ENCODE results near the gene SLC16A10. TPM values are rescaled to one million over a fixed set of nuclear protein-coding genes. Genes with fewer than 3 reads are reported as not detected.
"Not testable (repeated sequence)": the region's sequence is repeated elsewhere in the genome, so short reads cannot be mapped to it uniquely, and the experiment has no call there.

The SLC16A10 gene
- total and polyA plus RNA-seq, 2 experiments from 2014 or later: 19.9 to 34.1 TPM

DNA sequence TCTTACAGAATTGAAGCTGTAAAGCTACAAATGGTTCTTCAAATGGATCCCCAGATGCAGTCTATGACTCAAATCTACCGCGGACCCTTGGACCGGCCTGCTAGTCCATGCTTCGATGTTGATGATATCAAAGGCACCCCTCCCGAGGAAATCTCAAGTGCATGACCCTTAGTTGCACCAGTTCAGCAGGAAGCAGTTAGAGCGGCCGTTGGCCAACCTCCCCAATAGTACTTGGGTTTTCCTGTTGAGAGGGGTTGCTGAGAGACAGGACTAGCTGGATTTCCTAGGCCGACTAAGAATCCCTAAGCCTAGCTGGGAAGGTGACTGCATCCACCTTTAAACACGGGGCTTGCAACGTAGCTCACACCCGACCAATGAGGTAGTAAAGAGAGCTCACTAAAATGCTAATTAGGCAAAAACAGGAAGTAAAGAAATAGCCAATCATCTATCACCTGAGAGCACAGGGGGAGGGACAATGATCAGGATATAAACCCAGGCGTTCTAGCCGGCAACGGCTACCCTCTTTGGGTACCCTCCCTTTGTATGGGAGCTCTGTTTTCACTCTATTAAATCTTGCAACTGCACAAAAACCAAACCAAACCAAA is 50.3 kb downstream of the SLC16A10 start:
- not testable (repeated sequence) for H3K27ac ChIP-seq; H4K20me1 ChIP-seq (ENCODE audit: insufficient read depth, poor library complexity, severe bottlenecking); H3K27me3 ChIP-seq; H3K9me2 ChIP-seq (replicated peaks; ENCODE audit: insufficient read depth); H3K4me1 ChIP-seq (ENCODE audit: insufficient read depth); H3K79me2 ChIP-seq; H3K36me3 ChIP-seq (replicated peaks; ENCODE audit: insufficient read depth, low read depth); H3K9me3 ChIP-seq (ENCODE audit: low read depth); H3K4me3 ChIP-seq; H3K4me2 ChIP-seq; H2AFZ ChIP-seq; DNase-seq (ENCODE audit: low spot score)
- WGBS (ENCODE audit: low lambda C conversion rate, missing lambda C conversion rate): 85% methylated on average over 14 of the region's 14 CpGs

DNA sequence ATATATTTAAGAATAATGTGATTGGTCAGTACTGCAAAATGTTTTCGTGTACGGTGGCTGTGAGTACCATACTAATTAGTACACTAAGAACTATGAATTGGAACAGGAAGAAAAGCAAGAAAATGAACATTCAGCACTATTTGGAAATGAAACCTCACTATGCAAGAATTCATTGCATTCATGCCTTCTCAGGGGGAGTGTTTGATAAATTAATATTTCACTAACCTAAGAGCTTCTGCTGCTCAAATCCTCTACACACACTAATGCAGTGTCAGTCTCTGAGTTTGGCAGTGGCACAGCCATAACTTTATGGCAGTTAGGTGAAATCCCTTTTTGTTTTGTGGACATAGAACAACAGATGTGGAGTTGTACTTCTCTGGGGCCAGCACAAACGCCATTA is 60.1 kb downstream of the SLC16A10 start:
- H3K27me3 ChIP-seq: no peaks in the 10 kb centered on the region
- whole genome bisulfite sequencing (ENCODE audit: low lambda C conversion rate, missing lambda C conversion rate): 78% methylated on average over 3 of the region's 3 CpGs
- TF ChIP-seq, protein P1, sequence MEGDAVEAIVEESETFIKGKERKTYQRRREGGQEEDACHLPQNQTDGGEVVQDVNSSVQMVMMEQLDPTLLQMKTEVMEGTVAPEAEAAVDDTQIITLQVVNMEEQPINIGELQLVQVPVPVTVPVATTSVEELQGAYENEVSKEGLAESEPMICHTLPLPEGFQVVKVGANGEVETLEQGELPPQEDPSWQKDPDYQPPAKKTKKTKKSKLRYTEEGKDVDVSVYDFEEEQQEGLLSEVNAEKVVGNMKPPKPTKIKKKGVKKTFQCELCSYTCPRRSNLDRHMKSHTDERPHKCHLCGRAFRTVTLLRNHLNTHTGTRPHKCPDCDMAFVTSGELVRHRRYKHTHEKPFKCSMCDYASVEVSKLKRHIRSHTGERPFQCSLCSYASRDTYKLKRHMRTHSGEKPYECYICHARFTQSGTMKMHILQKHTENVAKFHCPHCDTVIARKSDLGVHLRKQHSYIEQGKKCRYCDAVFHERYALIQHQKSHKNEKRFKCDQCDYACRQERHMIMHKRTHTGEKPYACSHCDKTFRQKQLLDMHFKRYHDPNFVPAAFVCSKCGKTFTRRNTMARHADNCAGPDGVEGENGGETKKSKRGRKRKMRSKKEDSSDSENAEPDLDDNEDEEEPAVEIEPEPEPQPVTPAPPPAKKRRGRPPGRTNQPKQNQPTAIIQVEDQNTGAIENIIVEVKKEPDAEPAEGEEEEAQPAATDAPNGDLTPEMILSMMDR (IDR thresholded peaks at IDR 0.05; ENCODE audit: poor library complexity): no peak
- no peak for TF ChIP-seq EZH2phosphoT487 (IDR thresholded peaks at IDR 0.05; ENCODE audit: low read depth, severe bottlenecking, unreplicated experiment)
- TF ChIP-seq EZH2 (IDR thresholded peaks at IDR 0.05; ENCODE audit: borderline replicate concordance): no peak

DNA sequence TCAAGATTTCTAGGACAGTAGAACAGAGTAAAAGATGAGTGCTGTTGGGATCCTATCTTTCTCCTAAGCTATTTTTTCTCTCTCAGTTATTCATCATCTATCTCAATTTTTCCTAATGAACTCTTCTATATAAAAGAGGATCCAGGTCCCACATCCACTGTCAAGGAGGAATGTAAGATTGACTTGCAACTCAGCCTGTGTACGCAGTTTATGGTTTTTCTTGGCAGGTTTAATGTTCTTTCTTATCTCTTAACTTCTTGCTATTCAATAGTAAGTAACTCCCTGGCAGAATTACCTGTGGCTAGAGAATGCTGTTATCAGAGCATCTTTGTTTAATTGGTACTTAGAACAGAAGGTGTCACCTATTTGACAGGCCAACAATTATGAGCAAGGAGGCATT is 60.8 kb downstream of the SLC16A10 start:
- H3K9me3 ChIP-seq (ENCODE audit: low read depth): no peaks in the 10 kb centered on the region
- H3K4me2 ChIP-seq: no peak overlapping the region
- WGBS (ENCODE audit: low lambda C conversion rate, missing lambda C conversion rate): 39% methylated on average over 1 of the region's 1 CpG
- no peak overlapping the region for H2AFZ ChIP-seq
- no peaks in the 10 kb centered on the region for H3K9me2 ChIP-seq (replicated peaks; ENCODE audit: insufficient read depth)
- H3K36me3 ChIP-seq (replicated peaks; ENCODE audit: insufficient read depth, low read depth): no peaks in the 10 kb centered on the region
- H3K27ac ChIP-seq: no peak overlapping the region
- no peaks in the 10 kb centered on the region for H3K27me3 ChIP-seq
- H4K20me1 ChIP-seq (ENCODE audit: insufficient read depth, poor library complexity, severe bottlenecking): no peaks in the 10 kb centered on the region
- peak; percentile 5 for DNase-seq (ENCODE audit: low spot score)
- peaks cover 2% of the 10 kb centered on the region for H3K79me2 ChIP-seq
- no peak for TF ChIP-seq EZH2phosphoT487 (IDR thresholded peaks at IDR 0.05; ENCODE audit: low read depth, severe bottlenecking, unreplicated experiment)
- TF ChIP-seq, protein P1 (IDR thresholded peaks at IDR 0.05; ENCODE audit: poor library complexity): no peak
- no peak for TF ChIP-seq EZH2 (IDR thresholded peaks at IDR 0.05; ENCODE audit: borderline replicate concordance)
- H3K4me1 ChIP-seq (ENCODE audit: insufficient read depth): no peaks in the 10 kb centered on the region
- no peak overlapping the region for H3K4me3 ChIP-seq

More for the DNA sequence above, 60.1 kb downstream of the SLC16A10 start:
- no peak overlapping the region for H3K4me2 ChIP-seq
- no peaks in the 10 kb centered on the region for H3K36me3 ChIP-seq (replicated peaks; ENCODE audit: insufficient read depth, low read depth)
- peaks cover 2% of the 10 kb centered on the region for H3K79me2 ChIP-seq
- H3K27ac ChIP-seq: no peak overlapping the region
- no peaks in the 10 kb centered on the region for H3K4me1 ChIP-seq (ENCODE audit: insufficient read depth)
- H2AFZ ChIP-seq: no peak overlapping the region
- H3K9me2 ChIP-seq (replicated peaks; ENCODE audit: insufficient read depth): no peaks in the 10 kb centered on the region
- DNase-seq (ENCODE audit: low spot score): no peak
- H4K20me1 ChIP-seq (ENCODE audit: insufficient read depth, poor library complexity, severe bottlenecking): no peaks in the 10 kb centered on the region
- no peak overlapping the region for H3K4me3 ChIP-seq
- no peaks in the 10 kb centered on the region for H3K9me3 ChIP-seq (ENCODE audit: low read depth)

DNA sequence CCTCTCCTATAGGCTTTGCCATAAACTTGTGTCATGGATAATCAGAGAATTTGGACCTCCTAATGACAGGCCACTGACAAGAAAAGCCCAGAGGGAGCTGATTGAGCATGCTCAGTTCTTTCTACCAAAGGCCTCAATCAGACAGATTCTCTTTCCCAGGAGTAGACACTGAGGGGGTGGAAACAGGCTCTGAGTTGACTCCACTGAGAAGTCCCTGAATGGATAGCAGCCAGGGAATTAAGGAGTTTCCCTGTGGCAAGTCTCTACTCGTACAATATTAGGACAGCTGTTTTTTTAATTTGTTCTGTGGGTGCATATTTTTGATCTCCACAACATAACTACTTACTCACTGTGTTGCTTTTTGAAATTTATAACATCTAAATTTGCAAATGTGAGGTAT is 63.3 kb downstream of the SLC16A10 start:
- no peaks in the 10 kb centered on the region for H4K20me1 ChIP-seq (ENCODE audit: insufficient read depth, poor library complexity, severe bottlenecking)
- H3K9me3 ChIP-seq (ENCODE audit: low read depth): no peaks in the 10 kb centered on the region
- TF ChIP-seq EZH2 (IDR thresholded peaks at IDR 0.05; ENCODE audit: borderline replicate concordance): no peak
- TF ChIP-seq EZH2phosphoT487 (IDR thresholded peaks at IDR 0.05; ENCODE audit: low read depth, severe bottlenecking, unreplicated experiment): no peak
- TF ChIP-seq, protein P1 (IDR thresholded peaks at IDR 0.05; ENCODE audit: poor library complexity): no peak
- no peaks in the 10 kb centered on the region for H3K36me3 ChIP-seq (replicated peaks; ENCODE audit: insufficient read depth, low read depth)
- H3K27ac ChIP-seq: no peak overlapping the region
- DNase-seq (ENCODE audit: low spot score): no peak
- no peaks in the 10 kb centered on the region for H3K4me1 ChIP-seq (ENCODE audit: insufficient read depth)
- no peak overlapping the region for H3K4me2 ChIP-seq
- no peaks in the 10 kb centered on the region for H3K27me3 ChIP-seq
- 95% methylated on average over 1 of the region's 1 CpG for WGBS (ENCODE audit: low lambda C conversion rate, missing lambda C conversion rate)
- no peak overlapping the region for H2AFZ ChIP-seq
- H3K9me2 ChIP-seq (replicated peaks; ENCODE audit: insufficient read depth): no peaks in the 10 kb centered on the region
- no peak overlapping the region for H3K4me3 ChIP-seq
- H3K79me2 ChIP-seq: no peaks in the 10 kb centered on the region
